ENCODE measurements around the gene MSH5. TPM values are rescaled to one million over a fixed set of nuclear protein-coding genes. Genes with fewer than 3 reads are reported as not detected.
A peak's percentile ranks its signal among the peaks of the same experiment; 100 is the strongest.

The MSH5 gene
- total RNA-seq, 1 donor from 2014 or later = 8.9 TPM

GRCh38 chr6:31692886-31693285, 46.9 kb upstream of the MSH5 start:
- TF ChIP-seq CTCF (IDR thresholded peaks at IDR 0.05; ENCODE audit: insufficient read depth, low read length, poor library complexity, severe bottlenecking) = no peak
- H3K4me3 ChIP-seq (ENCODE audit: low read depth, low read length) = no peak overlapping the region
- no peaks in the 10 kb centered on the region for H3K27me3 ChIP-seq (ENCODE audit: control insufficient read depth, insufficient read depth, low read length)
- DNase-seq (ENCODE audit: low read depth) = no peak
- H3K36me3 ChIP-seq (ENCODE audit: control insufficient read depth, insufficient read depth, low read length) = no peaks in the 10 kb centered on the region

GRCh38 chr6:31693535-31693934, 46.3 kb upstream of the MSH5 start:
- Histone ChIP-seq H3K4me3 (ENCODE audit: low read depth, low read length) (no peak overlapping the region), H3K27me3 (ENCODE audit: control insufficient read depth, insufficient read depth, low read length) (no peaks in the 10 kb centered on the region), H3K36me3 (ENCODE audit: control insufficient read depth, insufficient read depth, low read length) (no peaks in the 10 kb centered on the region)
- no peak for TF ChIP-seq CTCF (IDR thresholded peaks at IDR 0.05; ENCODE audit: insufficient read depth, low read length, poor library complexity, severe bottlenecking)
- no peak for DNase-seq (ENCODE audit: low read depth)

- TF ChIP-seq CTCF (IDR thresholded peaks at IDR 0.05; ENCODE audit: insufficient read depth, low read length, poor library complexity, severe bottlenecking) = no peak
- no peaks in the 10 kb centered on the region for H3K36me3 ChIP-seq (ENCODE audit: control insufficient read depth, insufficient read depth, low read length)
- no peaks in the 10 kb centered on the region for H3K27me3 ChIP-seq (ENCODE audit: control insufficient read depth, insufficient read depth, low read length)
- H3K4me3 ChIP-seq (ENCODE audit: low read depth, low read length) = no peak overlapping the region
- DNase-seq (ENCODE audit: low read depth) = no peak
Observed at GRCh38 chr6:31697555-31697954, 42.2 kb upstream of the MSH5 start.

- no peaks in the 10 kb centered on the region for H3K27me3 ChIP-seq (ENCODE audit: control insufficient read depth, insufficient read depth, low read length)
- H3K4me3 ChIP-seq (ENCODE audit: low read depth, low read length) = no peak overlapping the region
- H3K36me3 ChIP-seq (ENCODE audit: control insufficient read depth, insufficient read depth, low read length) = no peaks in the 10 kb centered on the region
- TF ChIP-seq CTCF (IDR thresholded peaks at IDR 0.05; ENCODE audit: insufficient read depth, low read length, poor library complexity, severe bottlenecking) = no peak
- DNase-seq (ENCODE audit: low read depth) = no peak
Observed at GRCh38 chr6:31700740-31701401, 38.9 kb upstream of the MSH5 start.

- no peaks in the 10 kb centered on the region for H3K36me3 ChIP-seq (ENCODE audit: control insufficient read depth, insufficient read depth, low read length)
- H3K27me3 ChIP-seq (ENCODE audit: control insufficient read depth, insufficient read depth, low read length) = no peaks in the 10 kb centered on the region
- DNase-seq (ENCODE audit: low read depth) = no peak
- no peak for TF ChIP-seq CTCF (IDR thresholded peaks at IDR 0.05; ENCODE audit: insufficient read depth, low read length, poor library complexity, severe bottlenecking)
- peak overlapping the region; percentile 81 for H3K4me3 ChIP-seq (ENCODE audit: low read depth, low read length)
Observed at GRCh38 chr6:31701666-31702404, 38.0 kb upstream of the MSH5 start.
